ENCODE data around the gene CDC26. TPM values are rescaled to one million over a fixed set of nuclear protein-coding genes. Genes with fewer than 3 reads are reported as not detected.

Gene CDC26
- 74.6 and 89.3 TPM in 2 replicates for total RNA-seq (2014; rRNA removed; shearing (Covaris generic))
- 41.7 and 55.8 TPM in 2 replicates for polyA plus RNA-seq (2014; cell fraction: nucleus; rRNA removed)

DNA sequence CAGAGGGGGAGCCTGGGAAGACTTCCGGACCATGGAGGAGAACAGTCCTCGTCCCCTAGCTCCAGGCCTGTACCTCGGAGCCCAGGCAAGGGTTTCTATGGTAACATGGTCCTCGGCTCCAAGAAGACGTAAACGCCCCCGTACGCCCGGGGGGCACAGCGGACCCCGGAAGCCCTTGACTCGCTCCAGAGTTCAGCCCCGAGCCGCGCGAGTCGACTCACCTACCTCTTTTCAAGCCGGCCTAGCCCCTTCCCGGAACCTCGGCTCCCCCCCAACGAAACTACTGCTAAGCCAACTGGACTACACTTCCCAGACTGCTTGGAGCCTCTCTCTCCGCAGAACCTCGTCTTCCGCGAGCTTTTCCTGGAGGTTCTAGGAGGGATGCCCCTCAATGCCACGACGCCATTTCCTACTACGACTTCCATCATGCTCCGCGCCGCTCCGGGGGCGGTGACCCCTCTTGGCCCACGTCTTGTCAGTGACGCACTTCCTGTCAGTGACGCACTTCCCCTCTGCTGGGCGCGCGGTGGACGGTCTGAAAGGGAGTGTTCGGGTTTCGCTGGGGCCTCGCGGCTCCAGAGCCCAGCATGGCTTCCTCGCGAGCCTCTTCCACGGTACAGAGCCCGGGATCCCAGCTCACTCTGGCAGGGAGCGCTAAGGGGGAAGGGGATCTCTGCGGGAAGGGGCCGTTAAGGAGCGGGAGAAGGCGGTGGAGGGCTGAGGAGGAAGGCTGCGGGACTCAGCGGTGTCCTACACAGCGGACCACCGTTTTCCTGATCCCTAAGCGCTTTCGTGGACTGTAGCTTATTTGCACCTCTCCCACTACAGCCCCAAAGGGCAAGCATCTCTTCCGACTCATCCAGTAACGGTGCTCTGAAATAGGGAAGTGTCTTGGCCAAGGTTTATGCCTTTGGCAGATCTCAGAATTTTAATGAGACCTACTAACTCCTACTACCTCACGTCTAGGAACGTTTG is at the start of gene CDC26, which contains the start of gene PRPF4:
TSS of gene CDC26 (minus strand) at position 416 of the 975 bp plus-strand sequence. CDS start 3,065 bp downstream, outside the sequence.
TSS of gene PRPF4 (plus strand) at position 502 of the 975 bp plus-strand sequence. CDS start at position 588, 86 bp downstream.
- DNase-seq (ENCODE audit: extremely low read depth, low read depth): peak; percentile 96

DNA sequence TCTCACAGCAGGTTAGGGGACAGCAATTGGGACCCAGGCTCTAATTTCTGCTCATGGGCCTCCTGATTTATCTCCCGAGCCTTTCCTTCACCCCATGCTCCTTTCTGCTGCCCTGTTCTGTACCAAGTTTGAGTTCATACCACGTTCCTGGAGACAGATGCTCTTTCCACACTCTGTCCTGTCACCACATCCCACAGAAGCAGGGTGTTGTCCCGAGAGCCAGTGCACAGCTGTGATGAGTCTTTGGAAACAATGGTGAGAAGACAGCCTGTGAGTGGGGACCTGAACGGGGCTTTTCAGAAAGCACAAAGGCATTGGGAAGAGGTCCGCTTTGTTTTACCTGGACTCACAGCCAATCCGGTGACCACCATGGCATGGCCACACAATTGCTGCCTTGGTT is 47.3 kb upstream of the CDC26 start:
- DNase-seq (ENCODE audit: extremely low read depth, low read depth): no peak

- DNase-seq (ENCODE audit: extremely low read depth, low read depth): no peak
These were observed 44.7 kb upstream of the CDC26 start for GRCh38 chr9:113320051-113320450.

DNA sequence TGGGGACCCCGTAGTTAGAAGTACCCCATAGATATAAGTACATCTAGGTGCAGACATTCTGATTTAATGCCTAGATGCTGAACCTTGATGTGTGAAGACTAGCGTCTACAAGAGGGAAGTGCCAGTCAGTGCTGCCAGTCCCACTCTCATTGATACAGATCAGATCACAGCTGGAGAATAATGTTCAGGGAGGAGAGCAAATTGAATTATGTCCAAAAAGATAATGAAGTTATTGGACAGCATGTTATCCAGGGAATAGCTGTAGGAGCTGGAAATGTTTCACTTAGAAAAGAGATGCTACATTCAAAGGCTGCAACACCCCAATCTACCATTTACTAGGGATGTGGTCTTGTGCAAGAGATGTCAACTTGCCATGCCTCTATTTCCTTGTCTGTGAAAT is 43.7 kb upstream of the CDC26 start:
- DNase-seq (ENCODE audit: extremely low read depth, low read depth): no peak

GRCh38 chr9:113317777-113318176 is 42.4 kb upstream of the CDC26 start:
- DNase-seq (ENCODE audit: extremely low read depth, low read depth): no peak

- DNase-seq (ENCODE audit: extremely low read depth, low read depth): no peak
These were observed 40.7 kb upstream of the CDC26 start for GRCh38 chr9:113316030-113316429.

DNA sequence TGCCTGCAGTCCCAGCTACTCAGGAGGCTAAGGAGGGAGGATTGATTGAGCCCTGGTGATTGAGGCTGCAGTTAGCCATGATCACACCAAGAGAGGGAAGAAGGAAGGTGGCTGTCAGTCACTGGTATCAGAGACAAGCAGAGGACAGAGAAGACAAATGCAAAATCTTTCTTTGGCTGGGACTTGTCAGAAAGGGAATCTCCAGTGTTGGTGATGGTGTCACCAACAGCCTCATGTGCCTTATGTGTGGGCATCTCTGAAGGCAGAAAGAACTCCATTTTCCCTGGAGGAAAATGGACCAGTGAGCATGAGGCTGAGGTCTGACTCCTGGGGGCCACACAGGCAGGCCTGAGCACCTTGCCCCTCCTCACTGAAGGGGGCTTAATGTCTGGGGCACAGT is 39.9 kb upstream of the CDC26 start:
- no peak for DNase-seq (ENCODE audit: extremely low read depth, low read depth)

DNA sequence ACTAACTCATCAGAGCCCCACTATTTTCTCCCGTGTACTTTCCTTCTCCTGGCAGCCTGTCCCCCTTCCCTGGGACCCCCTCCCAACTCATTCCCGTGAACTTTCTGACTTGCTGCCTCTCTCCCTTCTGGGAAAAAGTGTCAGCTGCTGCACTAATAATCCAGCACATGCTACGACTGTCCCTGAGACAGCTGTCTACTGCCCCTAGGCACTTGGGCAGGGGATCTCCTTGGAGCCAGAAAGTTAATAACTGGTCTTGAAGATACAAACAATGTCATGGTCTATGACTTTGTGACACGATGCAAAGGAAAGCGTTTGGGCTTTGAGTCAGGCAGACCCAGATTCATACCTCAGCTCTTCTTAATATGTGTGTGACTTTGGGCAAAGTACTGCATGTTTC is 37.9 kb upstream of the CDC26 start:
- DNase-seq (ENCODE audit: extremely low read depth, low read depth): no peak

DNA sequence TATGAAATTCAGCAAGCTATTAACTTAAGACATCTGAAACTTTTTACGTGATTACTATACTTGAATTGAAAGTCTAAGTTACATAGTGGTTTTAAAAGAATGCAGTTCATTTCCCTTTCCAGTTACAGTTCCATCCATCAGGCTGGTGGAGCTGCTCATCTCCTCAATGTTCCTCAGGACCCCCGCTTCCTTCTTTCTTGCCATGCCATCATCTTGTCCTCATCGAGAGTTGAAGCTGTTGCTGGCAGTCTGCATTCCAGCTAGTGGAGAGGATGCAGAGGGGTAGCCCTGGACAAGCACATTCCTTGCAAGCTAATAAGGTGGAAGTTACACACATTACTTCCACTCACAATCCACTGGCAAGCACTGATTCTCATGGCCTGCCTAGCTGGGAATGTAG is 36.6 kb upstream of the CDC26 start:
- DNase-seq (ENCODE audit: extremely low read depth, low read depth): no peak

- DNase-seq (ENCODE audit: extremely low read depth, low read depth): no peak
These were observed 35.2 kb upstream of the CDC26 start for GRCh38 chr9:113310538-113310937.

GRCh38 chr9:113309204-113309813 is 33.9 kb upstream of the CDC26 start:
- DNase-seq (ENCODE audit: extremely low read depth, low read depth): peak; percentile 49

GRCh38 chr9:113307396-113307975 is 32.1 kb upstream of the CDC26 start:
- no peak for DNase-seq (ENCODE audit: extremely low read depth, low read depth)

- no peak for DNase-seq (ENCODE audit: extremely low read depth, low read depth)
These were observed 31.2 kb upstream of the CDC26 start for GRCh38 chr9:113306566-113306965.

- no peak for DNase-seq (ENCODE audit: extremely low read depth, low read depth)
These were observed 27.5 kb upstream of the CDC26 start, which contains the start of gene RNF183 for GRCh38 chr9:113302792-113303418. Gene RNF183 (minus strand): TSS chr9:113303376. CDS start chr9:113298184, 5,192 bp downstream.

DNA sequence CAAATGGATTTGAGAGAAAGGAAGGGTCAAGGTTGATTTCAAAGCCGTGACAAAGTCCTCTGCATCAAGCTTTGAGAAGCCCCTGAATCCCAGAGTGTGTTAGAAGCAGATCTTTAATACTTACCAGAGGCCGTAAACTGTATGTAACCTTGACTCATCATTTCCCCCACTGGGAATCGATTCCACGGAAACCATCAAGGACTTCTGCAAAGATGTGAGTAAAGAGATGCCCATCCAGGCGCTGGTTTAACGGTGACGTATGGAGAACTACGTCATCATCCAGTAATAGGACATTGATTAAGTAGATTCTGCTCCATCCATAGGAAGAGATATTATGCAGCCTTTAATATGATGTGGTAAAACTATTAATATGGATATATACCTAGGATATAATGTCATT is 26.2 kb upstream of the CDC26 start:
- DNase-seq (ENCODE audit: extremely low read depth, low read depth): no peak

DNA sequence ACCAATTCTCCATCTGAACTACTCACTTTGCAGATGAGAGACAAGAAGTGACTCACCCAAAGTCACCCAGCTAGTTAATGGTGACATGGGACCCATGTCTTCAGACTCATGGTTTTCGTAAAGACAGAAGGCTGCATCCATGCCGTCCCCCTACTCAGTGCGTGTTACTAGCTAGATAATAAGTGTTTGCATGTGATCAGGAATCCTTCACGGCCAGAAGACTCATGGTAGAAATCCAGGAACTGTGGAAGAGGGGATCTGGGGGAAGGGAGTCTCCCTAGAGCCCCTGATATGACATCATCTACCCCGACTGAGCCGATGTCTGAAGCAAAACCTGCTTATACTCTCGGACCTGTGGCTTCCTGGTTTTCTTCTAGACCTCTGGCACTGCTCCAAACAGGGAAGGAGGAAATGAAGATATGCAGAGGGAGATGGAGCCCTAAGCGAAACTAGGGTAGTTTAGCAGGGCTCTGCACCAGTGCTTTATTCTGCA is 24.5 kb upstream of the CDC26 start:
- no peak for DNase-seq (ENCODE audit: extremely low read depth, low read depth)

GRCh38 chr9:113298924-113299770 is 23.8 kb upstream of the CDC26 start:
- DNase-seq (ENCODE audit: extremely low read depth, low read depth): no peak

DNA sequence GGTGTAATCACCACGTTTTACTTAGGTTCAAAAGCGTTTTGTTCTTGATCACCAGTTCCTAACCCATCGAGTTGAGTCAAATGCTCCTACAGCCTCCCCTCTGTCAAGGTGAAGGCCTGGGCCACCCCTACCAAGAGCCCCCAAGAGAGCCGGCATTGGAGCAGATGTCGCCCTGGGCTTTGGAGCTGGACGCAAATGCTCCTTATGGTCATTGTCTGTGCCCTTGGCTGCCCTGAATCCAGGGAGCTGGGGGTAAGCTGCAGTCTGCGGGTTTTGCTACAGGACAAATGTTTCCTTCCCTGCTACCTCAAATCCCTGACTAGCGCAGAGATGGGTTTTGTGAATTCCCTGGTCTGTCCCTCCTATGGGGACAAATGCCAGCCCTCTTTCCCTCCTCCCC is 22.9 kb upstream of the CDC26 start:
- DNase-seq (ENCODE audit: extremely low read depth, low read depth): no peak

- no peak for DNase-seq (ENCODE audit: extremely low read depth, low read depth)
These were observed 21.6 kb upstream of the CDC26 start for GRCh38 chr9:113296796-113297558.
